HepG2 (cell line): ENCODE measurements around the gene SOST. TPM values are rescaled to one million over a fixed set of nuclear protein-coding genes. Genes with fewer than 3 reads are reported as not detected.

Experiments
- ARID4A ChIP-seq: sonication (generic); formaldehyde crosslinking; IDR thresholded peaks from 2 replicates; pipeline ENCODE4 v1.5.0; 2020; ENCODE audit warnings: mild to moderate bottlenecking, missing genetic modification reagents, borderline replicate concordance
- ZNF318 ChIP-seq: sonication (generic); formaldehyde crosslinking; IDR thresholded peaks from 2 replicates; pipeline ENCODE4 v1.4.0; 2020; ENCODE audit warnings: mild to moderate bottlenecking, missing genetic modification reagents
- ZNF687 ChIP-seq: sonication (generic); formaldehyde crosslinking; IDR thresholded peaks from 2 replicates; pipeline ENCODE4 v1.5.1; 2020; ENCODE audit warnings: mild to moderate bottlenecking, missing genetic modification reagents, moderate library complexity
- polyA plus RNA-seq, 8 experiments: library from polyadenylated mRNA; depleted of rRNA in 3 of 8; stranded (reverse) in 7 of 8; unstranded in 1 of 8; fragments of >200 nt; fragmentation: Illumina TruSeq in 4 of 8; extraction: Trizol in 4 of 8; gene quantifications; 2 replicates each; pipeline versions ENCODE4 v1.2.1 to v1.2.3, GENCODE V29; 2011 to 2016; ENCODE audit warnings: low read depth in 4 of 8, missing spikeins in 1 of 8, mixed read lengths in 1 of 8; ENCODE audit not compliant: insufficient read depth in 1 of 8
- total RNA-seq, 5 experiments: library from RNA; depleted of rRNA; stranded (reverse); fragments of >200 nt; fragmentation: Illumina TruSeq; extraction: Trizol; gene quantifications; 2 replicates each; pipeline ENCODE4 v1.2.3, GENCODE V29; 2016; ENCODE audit warnings: low read depth in 1 of 5
- TF ChIP-seq, protein P1 (sequence below): sonication (generic); formaldehyde crosslinking; IDR thresholded peaks from 2 replicates; pipeline ENCODE4 v1.4.0; 2020; ENCODE audit warnings: missing genetic modification reagents, borderline replicate concordance

SOST gene
- total and polyA plus RNA-seq, 2 of the 13 experiments (the other 11 are each of a cell fraction or from before 2014, with no cell fraction given) = not detected

DNA sequence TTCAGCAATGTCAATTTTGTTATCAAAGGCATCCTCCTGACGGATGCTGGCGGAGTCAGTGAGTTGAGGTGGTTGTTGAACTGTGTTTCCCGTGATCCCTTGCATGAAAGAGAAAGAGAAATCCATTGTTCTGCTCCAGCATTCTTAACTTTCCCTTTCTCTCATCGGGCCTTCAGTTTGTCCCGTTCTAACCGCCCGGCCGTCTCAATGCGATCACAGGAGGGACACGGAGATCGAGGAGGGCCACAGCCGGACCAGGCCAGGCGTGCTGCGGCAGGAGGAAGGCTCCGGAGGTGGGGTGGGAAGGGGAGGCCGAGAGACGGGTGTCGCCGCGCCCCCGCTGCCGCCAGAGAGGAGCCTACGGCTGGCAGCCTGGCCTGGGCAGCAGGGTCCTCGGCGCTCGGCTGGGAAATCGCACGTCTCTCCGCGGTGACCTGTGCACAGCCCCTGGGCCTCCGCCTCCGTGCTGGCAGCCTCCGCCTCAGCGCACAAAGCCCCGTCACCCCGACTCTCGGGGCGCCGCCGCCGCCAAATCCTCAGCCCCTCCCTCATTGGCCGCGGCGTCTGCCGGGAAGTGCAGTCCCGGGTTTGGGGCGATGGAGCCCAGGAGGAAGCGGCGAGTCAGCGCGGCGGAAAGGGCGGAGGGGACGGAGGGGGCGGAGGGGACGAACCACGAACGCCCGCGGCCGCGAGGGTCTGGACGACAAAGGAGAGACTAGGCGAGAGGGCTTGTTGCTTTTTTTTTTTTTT lies 38.1 kb downstream of the SOST start (continued):
- TF ChIP-seq ZNF318 (CRISPR knock-in tag) (peak; percentile 69; the same call in 1 of the 2 replicates), ZNF687 (peak; percentile 98), ARID4A (CRISPR knock-in tag) (peak; percentile 80; the same call in 1 of the 2 replicates)
- TF ChIP-seq, protein P1, sequence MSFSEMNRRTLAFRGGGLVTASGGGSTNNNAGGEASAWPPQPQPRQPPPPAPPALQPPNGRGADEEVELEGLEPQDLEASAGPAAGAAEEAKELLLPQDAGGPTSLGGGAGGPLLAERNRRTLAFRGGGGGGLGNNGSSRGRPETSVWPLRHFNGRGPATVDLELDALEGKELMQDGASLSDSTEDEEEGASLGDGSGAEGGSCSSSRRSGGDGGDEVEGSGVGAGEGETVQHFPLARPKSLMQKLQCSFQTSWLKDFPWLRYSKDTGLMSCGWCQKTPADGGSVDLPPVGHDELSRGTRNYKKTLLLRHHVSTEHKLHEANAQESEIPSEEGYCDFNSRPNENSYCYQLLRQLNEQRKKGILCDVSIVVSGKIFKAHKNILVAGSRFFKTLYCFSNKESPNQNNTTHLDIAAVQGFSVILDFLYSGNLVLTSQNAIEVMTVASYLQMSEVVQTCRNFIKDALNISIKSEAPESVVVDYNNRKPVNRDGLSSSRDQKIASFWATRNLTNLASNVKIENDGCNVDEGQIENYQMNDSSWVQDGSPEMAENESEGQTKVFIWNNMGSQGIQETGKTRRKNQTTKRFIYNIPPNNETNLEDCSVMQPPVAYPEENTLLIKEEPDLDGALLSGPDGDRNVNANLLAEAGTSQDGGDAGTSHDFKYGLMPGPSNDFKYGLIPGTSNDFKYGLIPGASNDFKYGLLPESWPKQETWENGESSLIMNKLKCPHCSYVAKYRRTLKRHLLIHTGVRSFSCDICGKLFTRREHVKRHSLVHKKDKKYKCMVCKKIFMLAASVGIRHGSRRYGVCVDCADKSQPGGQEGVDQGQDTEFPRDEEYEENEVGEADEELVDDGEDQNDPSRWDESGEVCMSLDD (CRISPR knock-in tag) = 0 out of 2 replicates have a peak, but pooled peaks have one; percentile 79
